Esophagus muscularis mucosa (tissue), 4 donors: ENCODE results near the gene FBXW8.

Source experiments
- CTCF ChIP-seq, 3 experiments: fragments of 200-600 bp in 2 of 3; fragments of 450-650 bp in 1 of 3; sonication (generic) in 2 of 3; IDR thresholded peaks; one replicate each; pipeline ENCODE4 v1.5.1; 2017 to 2019; ENCODE audit warnings: antibody characterized with exemption in 3 of 3, mild to moderate bottlenecking in 2 of 3, moderate library complexity in 1 of 3
- EP300 ChIP-seq: sonication (generic); formaldehyde crosslinking; IDR thresholded peaks from one replicate; pipeline ENCODE4 v1.6.1; 2017; ENCODE audit warnings: antibody characterized with exemption
- POLR2AphosphoS5 ChIP-seq, 2 donors: sonication (generic); formaldehyde crosslinking; IDR thresholded peaks; one replicate each; pipeline ENCODE4 v1.6.1; 2017; ENCODE audit warnings: antibody characterized with exemption in 2 of 2

- TF ChIP-seq POLR2AphosphoS5 (IDR thresholded peaks at IDR 0.05) (no peak), EP300 (no peak), CTCF (IDR thresholded peaks at IDR 0.05) (no peak)
Measured at GRCh38 chr12:116978791-116979508, 68.2 kb downstream of the FBXW8 start.
